Nephron (organoid): ENCODE results near the gene PLET1.

Experiments
- H3K27ac Mint-ChIP-seq, 3 experiments: 2 replicates each; pipeline ENCODE4 v1.8.0; 2020; ENCODE audit warnings: mixed read lengths in 3 of 3, mild to moderate bottlenecking in 2 of 3, moderate library complexity in 1 of 3
- H3K27me3 Mint-ChIP-seq: 2 replicates; pipeline ENCODE4 v1.8.0; 2021; ENCODE audit warnings: low read depth, mild to moderate bottlenecking, moderate library complexity, mixed read lengths
- H3K36me3 Mint-ChIP-seq: 2 replicates; pipeline ENCODE4 v1.8.0; 2020; ENCODE audit warnings: low read depth, mixed read lengths
- H3K4me1 Mint-ChIP-seq: 2 replicates; pipeline ENCODE4 v1.8.0; 2020; ENCODE audit warnings: mixed read lengths
- H3K4me3 Mint-ChIP-seq, 3 experiments: 2 replicates each; pipeline ENCODE4 v1.8.0; 2020; ENCODE audit warnings: mild to moderate bottlenecking in 3 of 3, mixed read lengths in 3 of 3, moderate library complexity in 2 of 3
- H3K9me3 Mint-ChIP-seq: 2 replicates; pipeline ENCODE4 v1.8.0; 2020; ENCODE audit warnings: mixed read lengths
- TF ChIP-seq, protein P1 (sequence below), 3 experiments: fragments of 200-600 bp; sonication (generic); IDR thresholded peaks; one replicate each; pipeline ENCODE4 v1.5.0; 2021; ENCODE audit warnings: antibody characterized with exemption in 3 of 3; ENCODE audit not compliant: unreplicated experiment in 3 of 3

PLET1 gene

DNA sequence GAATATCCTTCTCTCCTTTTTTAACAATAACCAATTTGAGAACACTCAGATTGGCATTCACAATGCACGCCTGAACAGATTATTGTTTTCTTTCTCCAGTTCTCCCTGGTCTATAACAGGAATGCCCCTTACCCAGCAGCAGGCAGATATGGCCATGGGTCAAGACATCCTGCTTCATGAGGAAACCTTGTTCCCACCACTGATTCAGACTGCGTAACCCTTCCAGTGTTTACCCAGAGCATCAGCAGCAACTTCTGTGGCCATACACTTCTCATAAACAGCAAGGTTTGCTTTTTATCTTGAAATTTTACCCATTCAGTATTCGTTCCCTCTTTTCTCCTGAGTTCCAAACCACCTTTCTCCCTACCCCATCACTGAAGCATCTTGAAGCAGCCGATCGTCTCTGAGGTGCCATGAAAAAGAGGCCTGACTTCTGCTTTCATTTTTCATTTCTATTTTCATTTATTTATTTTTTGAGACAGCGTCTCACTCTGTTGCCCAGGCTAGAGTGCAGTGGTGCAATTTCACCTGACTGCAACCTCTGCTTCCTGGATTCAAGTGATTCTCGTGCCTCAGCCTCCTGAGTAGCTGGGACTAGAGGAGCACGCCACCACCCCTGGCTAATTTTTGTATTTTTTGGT lies 24.8 kb downstream of the PLET1 start:
- H3K4me1 Mint-ChIP-seq, result no peaks in the 10 kb centered on the region

GRCh38 chr11:112231952-112232351 lies 28.7 kb downstream of the PLET1 start:
- H3K9me3 Mint-ChIP-seq, result no peaks in the 10 kb centered on the region
- no peak overlapping the region for H3K27ac Mint-ChIP-seq
- peaks cover 16% of the 10 kb centered on the region for H3K4me1 Mint-ChIP-seq
- H3K4me3 Mint-ChIP-seq, result no peak overlapping the region
- H3K36me3 Mint-ChIP-seq, result peaks cover 41% of the 10 kb centered on the region
- TF ChIP-seq, protein P1, sequence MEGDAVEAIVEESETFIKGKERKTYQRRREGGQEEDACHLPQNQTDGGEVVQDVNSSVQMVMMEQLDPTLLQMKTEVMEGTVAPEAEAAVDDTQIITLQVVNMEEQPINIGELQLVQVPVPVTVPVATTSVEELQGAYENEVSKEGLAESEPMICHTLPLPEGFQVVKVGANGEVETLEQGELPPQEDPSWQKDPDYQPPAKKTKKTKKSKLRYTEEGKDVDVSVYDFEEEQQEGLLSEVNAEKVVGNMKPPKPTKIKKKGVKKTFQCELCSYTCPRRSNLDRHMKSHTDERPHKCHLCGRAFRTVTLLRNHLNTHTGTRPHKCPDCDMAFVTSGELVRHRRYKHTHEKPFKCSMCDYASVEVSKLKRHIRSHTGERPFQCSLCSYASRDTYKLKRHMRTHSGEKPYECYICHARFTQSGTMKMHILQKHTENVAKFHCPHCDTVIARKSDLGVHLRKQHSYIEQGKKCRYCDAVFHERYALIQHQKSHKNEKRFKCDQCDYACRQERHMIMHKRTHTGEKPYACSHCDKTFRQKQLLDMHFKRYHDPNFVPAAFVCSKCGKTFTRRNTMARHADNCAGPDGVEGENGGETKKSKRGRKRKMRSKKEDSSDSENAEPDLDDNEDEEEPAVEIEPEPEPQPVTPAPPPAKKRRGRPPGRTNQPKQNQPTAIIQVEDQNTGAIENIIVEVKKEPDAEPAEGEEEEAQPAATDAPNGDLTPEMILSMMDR (IDR thresholded peaks at IDR 0.05; ENCODE audit: unreplicated experiment in 3 of 3), result no peak
- H3K27me3 Mint-ChIP-seq, result no peaks in the 10 kb centered on the region

More for the DNA sequence above, 24.8 kb downstream of the PLET1 start:
- Mint-ChIP-seq H3K27me3 (no peaks in the 10 kb centered on the region), H3K9me3 (no peaks in the 10 kb centered on the region), H3K36me3 (peaks cover 53% of the 10 kb centered on the region), H3K27ac (no peak overlapping the region), H3K4me3 (no peak overlapping the region)
- TF ChIP-seq, protein P1 (IDR thresholded peaks at IDR 0.05; ENCODE audit: unreplicated experiment in 3 of 3), result no peak

DNA sequence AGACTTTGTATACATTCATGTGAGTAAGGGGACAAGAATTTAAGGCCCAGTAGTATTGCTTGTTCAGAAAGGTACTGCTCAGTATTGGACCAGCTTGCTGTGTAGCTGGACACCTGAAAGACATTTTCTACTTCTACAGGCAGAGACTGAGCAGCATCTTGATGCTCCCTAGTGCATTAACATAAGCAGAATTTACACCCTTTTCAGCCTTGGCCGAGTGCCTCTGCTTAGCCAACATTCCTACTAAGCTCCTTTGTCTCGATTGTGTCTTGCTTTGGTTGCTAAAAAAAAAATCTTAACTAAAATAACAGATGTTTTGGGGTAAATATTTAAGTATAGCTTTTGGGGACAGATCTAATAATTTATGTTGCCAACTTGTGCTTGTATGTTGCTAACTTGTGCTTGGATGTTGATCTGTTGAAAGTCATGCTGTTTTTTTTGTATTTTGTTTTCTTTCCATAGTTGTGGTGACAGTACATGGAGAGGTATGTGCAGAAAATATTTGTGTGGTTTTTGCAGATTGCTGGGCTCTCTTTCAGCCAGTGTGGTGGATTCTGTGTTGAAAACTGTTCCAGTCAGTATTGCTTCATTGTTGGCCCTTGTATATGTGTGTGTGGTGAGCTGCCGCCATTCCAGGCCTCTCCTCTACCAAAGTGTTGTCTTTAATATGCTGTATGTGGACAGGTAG lies 30.8 kb downstream of the PLET1 start:
- TF ChIP-seq, protein P1 (IDR thresholded peaks at IDR 0.05; ENCODE audit: unreplicated experiment in 3 of 3), result no peak
- H3K36me3 Mint-ChIP-seq, result peaks cover 27% of the 10 kb centered on the region
- no peaks in the 10 kb centered on the region for H3K9me3 Mint-ChIP-seq
- H3K4me1 Mint-ChIP-seq, result peaks cover 20% of the 10 kb centered on the region
- no peak overlapping the region for H3K4me3 Mint-ChIP-seq
- no peaks in the 10 kb centered on the region for H3K27me3 Mint-ChIP-seq
- H3K27ac Mint-ChIP-seq, result no peak overlapping the region

GRCh38 chr11:112229159-112229558 lies 31.5 kb downstream of the PLET1 start:
- TF ChIP-seq, protein P1 (IDR thresholded peaks at IDR 0.05; ENCODE audit: unreplicated experiment in 3 of 3), result no peak
- Mint-ChIP-seq H3K4me1 (peaks cover 20% of the 10 kb centered on the region), H3K27me3 (no peaks in the 10 kb centered on the region), H3K4me3 (no peak overlapping the region), H3K36me3 (peaks cover 27% of the 10 kb centered on the region), H3K9me3 (no peaks in the 10 kb centered on the region), H3K27ac (no peak overlapping the region)

DNA sequence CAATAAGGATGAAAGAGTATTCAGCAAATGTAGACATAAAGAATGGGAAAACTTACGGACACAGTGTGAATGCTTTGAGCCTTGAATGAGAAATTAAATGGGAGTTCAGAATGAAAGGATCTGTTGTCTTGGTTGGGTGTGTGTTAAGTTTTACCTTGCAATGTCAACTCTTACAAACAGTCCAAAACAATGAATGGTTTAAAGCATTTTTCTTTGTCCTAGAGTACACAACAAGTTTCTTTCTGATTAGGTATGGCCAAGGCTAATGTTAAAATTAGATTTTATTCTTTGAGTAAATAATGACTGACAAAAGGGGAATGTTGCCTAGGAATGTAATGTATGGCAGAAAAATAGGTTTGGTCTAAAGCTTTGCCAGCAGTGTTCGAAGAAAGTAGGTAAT lies 32.0 kb downstream of the PLET1 start:
- Mint-ChIP-seq H3K4me1 (peaks cover 20% of the 10 kb centered on the region), H3K36me3 (peaks cover 27% of the 10 kb centered on the region), H3K27me3 (no peaks in the 10 kb centered on the region), H3K27ac (no peak overlapping the region), H3K9me3 (no peaks in the 10 kb centered on the region), H3K4me3 (peak overlapping the region in 1 of 3 experiments; percentile 88)
- TF ChIP-seq, protein P1 (IDR thresholded peaks at IDR 0.05; ENCODE audit: unreplicated experiment in 3 of 3), result no peak
